ENCODE results near the gene DUOX1.

GRCh38 chr15:45137703-45138102 is 7.9 kb downstream of the DUOX1 start:
- no peak for TF ChIP-seq CTCF (IDR thresholded peaks at IDR 0.05)
- TF ChIP-seq EP300 (IDR thresholded peaks at IDR 0.05), result no peak
- TF ChIP-seq POLR2A (IDR thresholded peaks at IDR 0.05), result no peak

All from tibial nerve (tissue), 4 donors.